GM19372 (cell line): Measurements from ENCODE around the gene EMP2.

Source experiments
- ATAC-seq: cut with Tn5 transposase; IDR thresholded peaks from one replicate; pipeline ENCODE4 v1.9.1; 2021; ENCODE audit warnings: mild to moderate bottlenecking, low read depth, moderate library complexity; ENCODE audit not compliant: unreplicated experiment

EMP2 gene

GRCh38 chr16:10494343-10495030 lies 85.9 kb downstream of the EMP2 start:
- no peak for ATAC-seq

GRCh38 chr16:10493276-10493675 lies 87.1 kb downstream of the EMP2 start:
- ATAC-seq: no peak

- ATAC-seq: no peak
These were observed 90.3 kb downstream of the EMP2 start for GRCh38 chr16:10490141-10490540.

GRCh38 chr16:10485698-10486382 lies 94.6 kb downstream of the EMP2 start:
- no peak for ATAC-seq

DNA sequence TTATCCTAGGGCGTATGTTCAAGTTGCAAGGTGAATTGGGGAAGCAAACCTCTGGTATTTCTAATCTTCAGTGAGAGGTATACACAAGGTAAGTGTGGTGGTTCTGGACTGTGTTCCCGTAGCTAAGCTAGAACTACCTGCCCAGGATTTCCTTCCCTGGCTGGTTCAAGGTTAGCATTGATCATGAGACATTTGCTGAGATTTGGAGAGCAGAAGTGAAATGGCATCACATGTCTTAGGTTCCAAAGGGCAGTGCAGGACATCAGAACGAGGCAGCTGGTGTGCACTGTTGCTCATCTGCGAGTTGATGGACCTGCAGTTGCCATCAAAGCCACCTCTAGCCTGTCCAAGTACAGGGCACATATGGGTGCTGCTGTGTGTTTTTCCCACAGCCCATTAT lies 95.2 kb downstream of the EMP2 start:
- ATAC-seq: no peak

GRCh38 chr16:10480151-10480550 lies 100.2 kb downstream of the EMP2 start:
- no peak for ATAC-seq
